Measurements from ENCODE around the gene HNRNPA3.

Gene HNRNPA3

GRCh38 chr2:177165721-177166711 is 46.6 kb upstream of the HNRNPA3 start (continued):
- TF ChIP-seq SETDB1 (IDR thresholded peaks at IDR 0.05; ENCODE audit: insufficient read length, low read length) (no peak), ZNF391 (tag by site-specific recombination; IDR thresholded peaks at IDR 0.05; ENCODE audit: borderline replicate concordance, low read depth) (0 out of 2 replicates have a peak, but pooled peaks have one; percentile 49), ZNF223 (tag by site-specific recombination; IDR thresholded peaks at IDR 0.05) (no peak), ZFHX2 (tag by site-specific recombination; conservative IDR thresholded peaks at IDR 0.05) (no peak), ZNF2 (tag by site-specific recombination; IDR thresholded peaks at IDR 0.05) (no peak), SCRT2 (tag by site-specific recombination; IDR thresholded peaks at IDR 0.05) (peak; percentile 64), ZNF26 (tag by site-specific recombination; IDR thresholded peaks at IDR 0.05) (no peak), ZNF335 (tag by site-specific recombination; conservative IDR thresholded peaks at IDR 0.05) (no peak), OSR2 (tag by site-specific recombination; IDR thresholded peaks at IDR 0.05) (peak; percentile 79), ZSCAN18 (tag by site-specific recombination; IDR thresholded peaks at IDR 0.05) (no peak), ZNF404 (tag by site-specific recombination; IDR thresholded peaks at IDR 0.05) (no peak), HOXC10 (CRISPR knock-in tag; IDR thresholded peaks at IDR 0.05) (no peak), ZNF354C (tag by site-specific recombination; IDR thresholded peaks at IDR 0.05; ENCODE audit: borderline replicate concordance, low read depth) (no peak), ZNF791 (tag by site-specific recombination; IDR thresholded peaks at IDR 0.05) (no peak), ZNF555 (tag by site-specific recombination; conservative IDR thresholded peaks at IDR 0.05) (no peak), ZNF701 (tag by site-specific recombination; IDR thresholded peaks at IDR 0.05) (no peak), ZBTB10 (tag by site-specific recombination; IDR thresholded peaks at IDR 0.05) (no peak), ZNF639 (tag by site-specific recombination; IDR thresholded peaks at IDR 0.05) (no peak), SALL2 (tag by site-specific recombination; IDR thresholded peaks at IDR 0.05; ENCODE audit: borderline replicate concordance) (no peak), ZNF830 (tag by site-specific recombination; IDR thresholded peaks at IDR 0.05; ENCODE audit: low read depth) (no peak), ZNF658 (tag by site-specific recombination; IDR thresholded peaks at IDR 0.05) (no peak), TSHZ1 (tag by site-specific recombination; IDR thresholded peaks at IDR 0.05; ENCODE audit: borderline replicate concordance) (no peak), ZNF654 (tag by site-specific recombination; IDR thresholded peaks at IDR 0.05; ENCODE audit: low read depth) (peak; percentile 9; the same call in 1 of the 2 replicates), ZNF292 (tag by site-specific recombination; IDR thresholded peaks at IDR 0.05; ENCODE audit: borderline replicate concordance, low read depth) (no peak), ZNF530 (tag by site-specific recombination; IDR thresholded peaks at IDR 0.05; ENCODE audit: low read depth) (no peak), ZBTB44 (tag by site-specific recombination; IDR thresholded peaks at IDR 0.05) (peak; percentile 64; the same call in 1 of the 2 replicates)
